Measurements from ENCODE around the gene BMP5.

- TF ChIP-seq CTCF (IDR thresholded peaks at IDR 0.05; ENCODE audit: low read depth, low read length, poor library complexity, severe bottlenecking) (no peak), EZH2phosphoT487 (IDR thresholded peaks at IDR 0.05; ENCODE audit: borderline replicate concordance, low read length) (no peak)
These were observed 1.1 kb downstream of the BMP5 start for GRCh38 chr6:55874316-55874715.
